KOPT-K1 (cell line): ENCODE results near the gene SPR.
"Not testable (repeated sequence)": the region's sequence is repeated elsewhere in the genome, so short reads cannot be mapped to it uniquely, and the experiment has no call there.

Experiments used
- H3K27ac ChIP-seq: fragments of 200-600 bp; sonication (generic); 2 replicates; pipeline ENCODE4 v1.5.1; 2016; ENCODE audit warnings: antibody characterized with exemption, mild to moderate bottlenecking, low read depth, low read length; ENCODE audit not compliant: poor library complexity, severe bottlenecking
- H3K36me3 ChIP-seq: fragments of 200-600 bp; sonication (generic); 2 replicates; pipeline ENCODE4 v1.5.1; 2017; ENCODE audit warnings: antibody characterized with exemption, mild to moderate bottlenecking, low read length, moderate library complexity; ENCODE audit not compliant: insufficient read depth
- H3K9me3 ChIP-seq: fragments of 200-600 bp; sonication (generic); 2 replicates; pipeline ENCODE4 v1.5.1; 2017; ENCODE audit warnings: antibody characterized with exemption, low read length, mild to moderate bottlenecking; ENCODE audit not compliant: insufficient read depth, poor library complexity, severe bottlenecking

SPR gene

DNA sequence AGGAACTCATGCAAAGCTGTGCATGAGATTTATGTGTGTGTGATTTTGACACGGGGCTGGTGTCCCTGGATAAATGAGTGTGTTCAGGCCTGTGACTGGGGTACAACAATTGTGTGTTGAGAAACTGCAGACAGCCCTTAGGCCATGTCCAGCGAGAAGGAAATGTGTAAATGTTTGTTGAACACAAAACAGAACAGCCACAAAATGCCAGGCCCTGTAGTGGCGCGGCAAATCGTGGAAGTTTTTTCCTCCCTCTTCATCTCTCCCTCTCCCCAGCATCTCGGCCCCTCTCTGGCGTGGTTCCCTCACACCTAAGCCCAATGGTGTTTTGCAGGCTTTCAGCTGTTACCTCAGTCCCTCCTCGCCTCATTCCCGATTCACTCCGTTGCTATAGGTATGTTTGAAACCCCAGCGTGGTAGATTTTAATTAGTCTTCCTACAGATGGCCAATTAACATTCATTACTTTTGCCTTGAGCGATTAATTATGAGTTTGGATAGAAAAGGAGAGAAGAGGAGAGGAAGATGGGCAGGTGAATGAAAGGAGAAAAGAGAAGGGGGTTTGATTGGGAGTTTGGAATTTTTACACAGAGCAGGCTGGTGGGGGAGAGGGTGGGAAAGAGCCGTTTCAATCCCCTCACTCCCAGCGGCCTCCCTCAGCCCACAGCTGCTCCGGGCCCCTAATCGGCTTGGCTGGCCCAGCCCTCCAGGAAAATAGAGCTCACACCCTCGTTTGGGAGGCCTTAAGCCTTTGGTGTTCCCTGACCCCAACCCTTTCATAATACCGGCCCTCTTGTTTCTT lies 10.8 kb downstream of the SPR start:
- no peaks in the 10 kb centered on the region for H3K36me3 ChIP-seq
- no peaks in the 10 kb centered on the region for H3K9me3 ChIP-seq
- H3K27ac ChIP-seq, result no peak overlapping the region

- H3K9me3 ChIP-seq, result no peaks in the 10 kb centered on the region
Observed at GRCh38 chr2:72898585-72898906, 11.3 kb downstream of the SPR start.

DNA sequence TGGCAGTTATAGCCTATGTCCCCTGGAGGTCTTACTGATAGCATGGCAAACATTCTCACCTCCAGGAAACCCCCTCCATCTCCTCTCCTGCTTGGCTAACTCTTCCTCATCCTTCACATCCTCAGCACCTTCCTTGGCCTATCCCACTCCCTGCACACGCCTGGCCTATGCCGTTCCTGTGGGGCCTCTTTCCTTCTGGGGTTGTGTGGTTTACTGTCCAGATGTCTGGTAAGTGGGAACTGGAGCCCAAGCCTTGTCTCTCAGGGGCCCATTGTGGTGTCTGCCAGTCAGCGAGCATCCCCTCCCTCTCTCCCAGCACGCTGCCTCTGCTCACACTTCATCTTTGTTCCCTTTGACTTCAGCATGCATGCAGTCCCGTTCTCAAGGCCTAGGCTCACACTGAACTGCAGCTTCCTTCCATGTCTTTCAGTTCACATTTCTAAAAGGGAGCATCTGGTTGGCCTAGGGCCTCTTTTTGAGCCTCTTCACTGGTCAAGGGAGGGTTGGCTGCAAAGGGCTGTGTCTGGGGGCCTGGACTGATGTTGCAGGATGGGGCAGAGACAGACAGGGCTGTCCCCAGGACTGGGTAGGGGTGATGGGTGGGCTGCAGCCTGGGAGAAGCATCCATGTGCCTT lies 13.1 kb downstream of the SPR start:
- H3K9me3 ChIP-seq, result no peaks in the 10 kb centered on the region
- H3K27ac ChIP-seq, result no peak overlapping the region
- H3K36me3 ChIP-seq, result no peaks in the 10 kb centered on the region

More at GRCh38 chr2:72898585-72898906, 11.3 kb downstream of the SPR start:
- no peak overlapping the region for H3K27ac ChIP-seq
- no peaks in the 10 kb centered on the region for H3K36me3 ChIP-seq

- Histone ChIP-seq H3K9me3 (peaks cover 6% of the 10 kb centered on the region), H3K36me3 (no peaks in the 10 kb centered on the region), H3K27ac (no peak overlapping the region)
Observed at GRCh38 chr2:72901426-72901825, 14.2 kb downstream of the SPR start.

- H3K9me3 ChIP-seq, H3K27ac ChIP-seq, H3K36me3 ChIP-seq: not testable (repeated sequence)
Observed at GRCh38 chr2:72907369-72907768, 20.2 kb downstream of the SPR start.

GRCh38 chr2:72908741-72909140 lies 21.5 kb downstream of the SPR start:
- Histone ChIP-seq H3K36me3 (no peaks in the 10 kb centered on the region), H3K27ac (no peak overlapping the region), H3K9me3 (peaks cover 6% of the 10 kb centered on the region)

DNA sequence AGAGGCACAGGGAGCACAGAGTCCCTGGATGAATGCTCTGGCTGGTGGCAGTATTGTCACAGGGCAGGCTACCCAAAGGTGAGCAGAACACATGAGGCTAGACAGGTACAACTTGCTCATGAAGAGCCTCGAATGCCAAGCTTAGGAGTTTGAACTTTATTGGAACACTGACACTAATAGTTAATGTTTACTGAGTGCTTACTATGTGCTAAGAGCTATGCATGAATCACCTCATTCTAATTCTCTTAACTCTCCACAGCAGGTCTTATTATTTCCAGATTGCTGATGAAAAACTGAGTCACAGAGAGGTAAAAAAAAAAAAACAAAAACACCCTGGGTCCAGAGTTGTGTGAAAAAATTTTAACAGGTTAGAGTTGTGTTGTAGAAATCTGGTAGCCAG lies 24.0 kb downstream of the SPR start:
- H3K36me3 ChIP-seq, result no peaks in the 10 kb centered on the region
- H3K27ac ChIP-seq, result no peak overlapping the region
- H3K9me3 ChIP-seq, result peaks cover 4% of the 10 kb centered on the region

DNA sequence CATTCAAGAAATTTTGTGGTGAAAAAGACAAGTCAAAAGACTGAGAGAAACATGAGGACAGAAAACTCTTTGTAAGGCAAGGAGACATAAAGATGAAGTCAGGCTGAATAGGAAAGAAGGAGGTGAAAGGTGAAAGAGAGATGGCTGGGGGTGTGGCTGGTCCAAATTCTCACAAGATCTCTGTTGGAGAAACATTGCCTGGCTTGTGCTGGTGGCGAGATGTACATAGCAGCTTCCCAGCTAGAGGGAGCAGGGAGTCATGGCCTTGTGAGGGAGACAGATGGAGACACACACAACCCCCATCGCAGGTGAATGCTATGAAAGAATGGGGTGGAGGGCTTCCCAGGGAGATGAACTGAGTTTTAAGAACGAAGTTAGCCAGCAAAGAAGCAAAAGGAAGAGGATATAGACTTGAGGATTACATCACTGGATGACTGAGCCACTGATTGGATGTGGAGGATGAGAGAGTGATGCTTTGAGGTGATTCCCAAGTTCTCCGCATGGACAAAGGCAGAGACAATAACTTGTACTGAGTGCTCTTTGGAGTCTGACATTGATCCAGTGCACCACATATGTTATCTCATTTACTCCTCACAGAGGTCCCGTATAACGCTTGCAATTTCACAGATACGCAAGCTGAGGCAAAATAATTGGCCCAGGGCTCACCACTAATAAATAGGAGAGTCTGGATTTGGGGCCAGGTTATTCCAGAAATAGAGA lies 26.4 kb downstream of the SPR start:
- H3K36me3 ChIP-seq, result no peaks in the 10 kb centered on the region
- H3K9me3 ChIP-seq, result peaks cover 20% of the 10 kb centered on the region
- H3K27ac ChIP-seq, result no peak overlapping the region

GRCh38 chr2:72914206-72914559 lies 27.0 kb downstream of the SPR start:
- Histone ChIP-seq H3K9me3 (peaks cover 24% of the 10 kb centered on the region), H3K36me3 (no peaks in the 10 kb centered on the region), H3K27ac (no peak overlapping the region)

DNA sequence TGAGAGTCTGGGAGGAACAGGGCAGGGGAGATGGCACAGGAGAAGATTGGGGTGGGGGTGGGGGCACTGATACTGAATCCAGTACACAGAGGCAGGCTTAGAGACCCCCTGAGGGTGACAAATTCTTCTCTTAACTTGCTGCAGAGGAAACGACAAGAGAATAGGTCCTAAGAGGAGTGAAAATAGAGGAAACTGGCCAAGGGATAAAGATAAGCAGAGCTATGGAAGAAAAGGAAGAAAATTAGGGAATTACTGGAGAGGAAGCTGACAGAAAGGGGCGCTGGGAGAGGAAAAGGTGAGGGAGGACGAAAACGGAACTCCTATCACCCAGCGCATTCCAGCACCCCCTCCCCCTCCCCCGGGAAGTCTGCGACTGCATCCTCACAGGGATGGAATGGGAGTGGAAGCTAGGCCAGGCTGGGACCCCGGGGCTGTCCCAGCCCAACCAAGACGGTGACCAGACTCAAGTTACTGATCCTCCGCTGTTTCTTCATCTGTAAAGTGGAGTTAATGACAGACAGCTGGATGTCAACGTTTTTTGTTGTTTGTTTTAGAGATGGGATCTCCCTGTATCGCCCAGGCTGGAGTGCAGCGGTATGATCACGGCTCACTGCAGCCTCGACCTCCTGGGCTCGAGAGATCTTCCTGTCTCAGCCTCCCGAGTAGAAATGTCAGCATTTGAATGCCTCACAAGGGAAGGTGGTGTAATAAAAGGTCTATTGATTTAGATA lies 27.5 kb downstream of the SPR start:
- peaks cover 24% of the 10 kb centered on the region for H3K9me3 ChIP-seq
- no peaks in the 10 kb centered on the region for H3K36me3 ChIP-seq
- H3K27ac ChIP-seq, result no peak overlapping the region

DNA sequence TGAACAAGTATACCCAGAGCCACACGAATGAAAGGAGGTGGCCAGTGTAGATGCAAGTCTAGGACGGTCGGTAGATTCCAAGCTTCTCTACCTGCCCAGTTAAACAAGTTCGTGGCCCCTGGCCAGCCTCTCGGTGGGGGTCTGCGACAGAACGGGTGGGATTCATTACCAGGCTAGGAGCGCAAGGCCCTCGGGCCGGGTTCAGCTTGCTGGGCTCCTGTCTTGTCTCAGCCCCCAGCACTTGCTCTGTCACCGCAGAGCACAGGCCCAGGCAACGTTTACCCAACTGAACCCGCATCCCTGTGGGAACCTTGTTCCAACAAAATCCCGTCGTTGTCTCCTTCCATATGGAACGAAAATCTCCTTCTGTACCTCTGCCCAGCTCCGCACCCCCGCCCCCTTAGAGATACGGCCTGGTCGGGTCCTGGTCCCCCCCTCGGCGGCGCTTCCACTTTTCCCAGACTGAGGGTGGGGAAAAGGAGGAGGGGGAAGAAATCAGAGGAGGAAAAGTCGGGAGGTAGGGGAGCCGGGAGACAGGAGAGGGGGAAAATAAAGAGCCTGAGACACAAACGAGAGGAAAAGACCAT lies 28.2 kb downstream of the SPR start:
- Histone ChIP-seq H3K27ac (no peak overlapping the region), H3K36me3 (no peaks in the 10 kb centered on the region), H3K9me3 (peaks cover 24% of the 10 kb centered on the region)

DNA sequence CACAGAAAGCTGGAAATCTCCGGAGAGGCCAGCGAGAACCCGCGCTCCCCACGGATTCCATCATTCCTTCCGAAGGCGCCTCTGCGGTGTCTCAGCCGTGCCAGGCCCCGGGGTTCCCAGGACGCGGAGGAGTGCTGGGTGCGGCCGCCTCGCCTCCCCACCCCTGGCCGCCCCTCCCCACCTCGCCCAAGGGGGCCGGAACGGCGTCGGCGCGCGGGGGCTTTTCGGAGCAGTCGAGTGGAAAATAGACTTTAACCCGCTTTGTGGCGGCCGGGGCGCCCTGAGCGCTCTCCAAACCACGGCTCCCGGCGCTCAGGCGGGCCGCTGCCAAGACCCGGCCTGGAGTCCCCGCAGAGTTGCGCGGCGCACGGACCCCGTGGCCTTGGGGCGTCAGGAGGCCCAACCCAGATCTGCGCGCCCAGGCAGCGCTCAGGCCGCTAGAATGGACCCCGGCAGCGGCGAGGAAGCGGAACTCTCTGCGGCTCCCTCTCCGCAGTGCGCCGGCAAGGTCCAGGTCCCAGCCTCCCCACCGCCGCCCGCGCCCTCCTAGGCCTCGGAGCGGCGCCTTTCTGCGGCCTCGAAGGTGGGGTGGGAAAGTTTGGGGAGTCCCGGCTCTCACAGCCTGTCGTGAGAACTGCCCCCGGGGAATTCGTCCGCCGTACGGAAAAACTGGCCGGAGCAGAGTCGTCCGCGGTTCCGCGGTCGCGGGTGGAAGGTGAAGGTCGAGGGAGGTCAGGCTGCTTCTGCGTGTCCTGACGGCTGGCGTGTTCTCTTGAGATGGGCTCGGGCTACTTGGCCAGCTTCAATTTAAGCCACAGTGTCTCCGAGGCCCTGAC lies 28.9 kb downstream of the SPR start:
- peaks cover 24% of the 10 kb centered on the region for H3K9me3 ChIP-seq
- H3K27ac ChIP-seq, result no peak overlapping the region

DNA sequence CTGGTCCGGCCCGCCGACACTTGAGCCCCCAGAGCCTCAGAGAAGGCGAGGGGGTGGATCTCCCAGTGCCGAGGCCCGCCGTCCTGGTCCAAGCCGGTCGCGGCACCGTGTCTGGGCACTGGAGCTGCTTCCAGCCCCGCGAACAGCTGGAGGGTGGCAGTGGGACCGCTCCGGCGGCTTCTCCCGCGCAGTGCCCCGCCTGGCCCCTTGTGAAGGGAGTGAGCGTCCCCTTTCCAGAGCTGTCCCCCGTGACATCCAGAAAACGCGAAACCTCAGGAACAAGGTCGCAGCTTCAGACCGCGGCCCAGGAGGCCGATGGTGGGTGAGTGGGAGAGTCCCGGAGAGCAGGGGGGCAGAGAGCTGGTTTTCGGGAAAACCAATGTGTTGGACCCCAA lies 29.5 kb downstream of the SPR start:
- H3K9me3 ChIP-seq, result peaks cover 24% of the 10 kb centered on the region
- H3K27ac ChIP-seq, result no peak overlapping the region
- H3K36me3 ChIP-seq, result no peaks in the 10 kb centered on the region

More for the DNA sequence above, 28.9 kb downstream of the SPR start:
- H3K36me3 ChIP-seq, result no peaks in the 10 kb centered on the region

DNA sequence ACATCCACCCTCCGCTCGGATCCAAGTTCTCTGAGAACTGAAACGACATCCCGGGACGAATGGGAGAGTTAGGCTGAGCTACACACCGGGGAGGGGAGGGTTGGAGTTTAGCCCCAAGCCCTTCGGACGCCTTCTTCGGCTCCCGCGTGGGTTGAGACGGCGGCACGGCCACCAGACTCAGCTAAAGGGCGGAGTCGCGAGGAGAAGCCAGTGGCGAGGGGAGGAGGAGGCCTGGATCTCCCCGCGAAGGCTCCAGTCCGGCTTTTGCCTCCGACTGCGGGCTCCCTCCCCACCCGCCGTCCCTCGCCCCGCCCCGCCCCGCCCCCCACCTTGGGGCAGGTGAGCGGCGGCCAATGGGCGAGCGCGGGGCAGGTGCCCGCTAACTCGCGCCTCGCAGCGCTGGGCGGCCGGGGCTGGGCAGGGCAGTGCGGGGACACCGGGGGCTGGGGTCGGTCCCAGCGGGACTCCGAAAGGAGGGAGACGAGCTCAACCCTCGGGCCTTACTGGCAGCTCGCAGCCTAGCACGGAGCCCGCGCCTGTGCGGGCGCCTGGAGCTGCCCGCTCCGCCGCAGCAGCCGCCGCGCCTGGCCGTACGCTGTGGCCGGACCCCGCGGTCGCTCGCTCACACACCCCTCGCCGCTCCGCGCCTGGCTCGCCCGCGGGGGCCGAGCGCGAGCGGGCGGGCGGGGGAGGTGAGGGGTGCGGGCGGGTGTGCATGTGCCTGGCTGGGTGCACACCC lies 30.1 kb downstream of the SPR start, which contains the start of gene EMX1:
Gene EMX1 (plus strand): TSS at position 382 of the 739 bp plus-strand sequence. CDS start 334 bp downstream, at position 716.
- peaks cover 24% of the 10 kb centered on the region for H3K9me3 ChIP-seq
- no peak within 1 kb of the TSS for H3K27ac ChIP-seq
- no peaks in the 10 kb centered on the region for H3K36me3 ChIP-seq
